Colonic mucosa (tissue), 4 donors: Measurements from ENCODE around the gene ZNF319. TPM values are rescaled to one million over a fixed set of nuclear protein-coding genes. Genes with fewer than 3 reads are reported as not detected.

Experiments used
- DNase-seq: peaks from one replicate; pipeline ENCODE4 v3.0.0-alpha.2; 2020
- H3K27ac ChIP-seq: fragments of 200-600 bp; one replicate; pipeline ENCODE4 v1.8.0; 2021
- H3K27me3 ChIP-seq: fragments of 200-600 bp; one replicate; pipeline ENCODE4 v1.8.0; 2021
- H3K36me3 ChIP-seq: fragments of 200-600 bp; one replicate; pipeline ENCODE4 v1.8.0; 2021
- H3K4me1 ChIP-seq: fragments of 200-600 bp; one replicate; pipeline ENCODE4 v1.8.0; 2021; ENCODE audit warnings: mild to moderate bottlenecking
- H3K4me3 ChIP-seq: fragments of 200-600 bp; one replicate; pipeline ENCODE4 v1.8.0; 2021
- H3K9ac ChIP-seq, 2 donors: one replicate each; pipeline ENCODE4 v1.7.0; 2013; ENCODE audit warnings: control low read depth in 2 of 2, low read depth in 2 of 2, low read length in 2 of 2
- H3K9me3 ChIP-seq: fragments of 200-600 bp; one replicate; pipeline ENCODE4 v1.8.0; 2021
- CTCF ChIP-seq: fragments of 200-600 bp; IDR thresholded peaks from one replicate; pipeline ENCODE4 v1.8.0; 2022; ENCODE audit warnings: antibody characterized with exemption, mild to moderate bottlenecking
- intact Hi-C: fragments of 100-400 bp; cut with DNase I; formaldehyde crosslinking; loops from one replicate; pipeline ENCODE4 v1.14.1; 2022
- total RNA-seq, 2 donors: library from RNA; stranded (reverse); fragmentation: NEBNext Ultra II Directional in 1 of 2; extraction: Animal tissue kit (Norgen Biotek cat#: 25700) in 1 of 2; gene quantifications; one replicate each; pipeline ENCODE4 v1.2.1, GENCODE V29; 2021
- donor health status: healthy.
- donor health status: DM: no; HTN: no; CAD: no.
- donor health status: DM: no; HTN: no; CAD: no.

ZNF319 gene
- total RNA-seq, 2 donors from 2014 or later = 3.5 to 5.3 TPM

GRCh38 chr16:58046936-58047335 is 46.5 kb upstream of the ZNF319 start:
- intact Hi-C loops = no loop called here
- no peak overlapping the region for H3K27ac ChIP-seq
- DNase-seq = peak; percentile 35
- no peak overlapping the region for H3K4me3 ChIP-seq
- no peak for TF ChIP-seq CTCF
- H3K9me3 ChIP-seq = no peaks in the 10 kb centered on the region
- no peaks in the 10 kb centered on the region for H3K27me3 ChIP-seq
- no peaks in the 10 kb centered on the region for H3K4me1 ChIP-seq
- H3K36me3 ChIP-seq = no peaks in the 10 kb centered on the region
- peak overlapping the region in 1 of 2 donors; percentile 3 for H3K9ac ChIP-seq

GRCh38 chr16:58046054-58046881 is 45.8 kb upstream of the ZNF319 start:
- DNase-seq = no peak
- Histone ChIP-seq H3K4me3 (no peak overlapping the region), H3K36me3 (peaks cover 3% of the 10 kb centered on the region), H3K27ac (no peak overlapping the region), H3K4me1 (no peaks in the 10 kb centered on the region), H3K9ac (peak overlapping the region in 1 of 2 donors; percentile 3), H3K27me3 (no peaks in the 10 kb centered on the region), H3K9me3 (no peaks in the 10 kb centered on the region)
- no peak for TF ChIP-seq CTCF
- intact Hi-C loops = no loop called here

GRCh38 chr16:58045096-58045495 is 44.6 kb upstream of the ZNF319 start:
- intact Hi-C loops = no loop called here
- DNase-seq = no peak

GRCh38 chr16:58044266-58045019 is 44.0 kb upstream of the ZNF319 start:
- Histone ChIP-seq H3K27me3 (no peaks in the 10 kb centered on the region), H3K36me3 (peaks cover 3% of the 10 kb centered on the region), H3K4me1 (no peaks in the 10 kb centered on the region), H3K4me3 (no peak overlapping the region), H3K9ac (no peak overlapping the region), H3K27ac (no peak overlapping the region), H3K9me3 (no peaks in the 10 kb centered on the region)
- DNase-seq = no peak
- intact Hi-C loops = no loop called here
- no peak for TF ChIP-seq CTCF

More at GRCh38 chr16:58045096-58045495, 44.6 kb upstream of the ZNF319 start:
- Histone ChIP-seq H3K4me3 (no peak overlapping the region), H3K9ac (no peak overlapping the region), H3K27ac (no peak overlapping the region), H3K27me3 (no peaks in the 10 kb centered on the region), H3K9me3 (no peaks in the 10 kb centered on the region), H3K36me3 (peaks cover 3% of the 10 kb centered on the region), H3K4me1 (no peaks in the 10 kb centered on the region)
- TF ChIP-seq CTCF = no peak

GRCh38 chr16:58043571-58044155 is 43.2 kb upstream of the ZNF319 start:
- H3K4me3 ChIP-seq = no peak overlapping the region
- peaks cover 3% of the 10 kb centered on the region for H3K36me3 ChIP-seq

More at GRCh38 chr16:58043571-58044155, 43.2 kb upstream of the ZNF319 start:
- intact Hi-C loops = no loop called here
- no peaks in the 10 kb centered on the region for H3K27me3 ChIP-seq
- no peak for TF ChIP-seq CTCF
- no peak for DNase-seq
- no peak overlapping the region for H3K9ac ChIP-seq
- no peaks in the 10 kb centered on the region for H3K9me3 ChIP-seq
- no peak overlapping the region for H3K27ac ChIP-seq
- no peaks in the 10 kb centered on the region for H3K4me1 ChIP-seq
